HEK293 (cell line): ENCODE results near the gene IBTK.

ENCODE experiments used
- CTCF ChIA-PET: fragments of 350-600 bp; formaldehyde crosslinking; extraction: SDS; loops from one replicate; lab custom pipeline; 2021; ENCODE audit warnings: antibody characterized with exemption; lab: Yijun Ruan, JAX
- POLR2A ChIA-PET: fragments of 300-600 bp; formaldehyde crosslinking; extraction: SDS; loops from one replicate; lab custom pipeline; 2020; ENCODE audit warnings: antibody characterized with exemption, inconsistent platforms; lab: Yijun Ruan, JAX
- H3K27ac ChIP-seq: fragments of 200-500 bp; sonication (Bioruptor generic); 2 replicates; pipeline ENCODE4 v1.5.1; 2014; ENCODE audit warnings: low read depth, low read length, control low read depth, inconsistent platforms; ENCODE audit errors: extremely low read depth
- H3K36me3 ChIP-seq, 2 experiments: fragments of 200-500 bp in 1 of 2; sonication (Bioruptor generic) in 1 of 2; 1 replicate in 1 of 2; 2 replicates in 1 of 2; pipeline ENCODE4 v1.5.1; 2014 to 2017; ENCODE audit warnings: inconsistent platforms in 2 of 2, low read length in 2 of 2; ENCODE audit not compliant: control insufficient read depth in 2 of 2, insufficient read depth in 1 of 2
- H3K4me1 ChIP-seq: fragments of 200-500 bp; sonication (Bioruptor generic); 2 replicates; pipeline ENCODE4 v1.5.1; 2014; ENCODE audit warnings: mild to moderate bottlenecking, low read length, inconsistent platforms; ENCODE audit not compliant: control insufficient read depth, insufficient read depth
- H3K4me3 ChIP-seq: 2 replicates; pipeline ENCODE4 v1.5.1; 2011; ENCODE audit warnings: low read depth, mild to moderate bottlenecking, control low read depth, low read length, moderate library complexity
- H3K9me3 ChIP-seq: fragments of 200-500 bp; sonication (Bioruptor generic); 2 replicates; pipeline ENCODE4 v1.5.1; 2014; ENCODE audit warnings: low read depth, low read length, inconsistent platforms; ENCODE audit not compliant: control insufficient read depth, insufficient read depth
- ATF2 ChIP-seq: fragments of 450-650 bp; formaldehyde crosslinking; IDR thresholded peaks from 2 replicates; pipeline ENCODE4 v1.5.1; 2016; ENCODE audit warnings: missing biosample characterization, missing genetic modification characterization, low read depth
- HOXC10 ChIP-seq: sonication (generic); formaldehyde crosslinking; IDR thresholded peaks from 2 replicates; pipeline ENCODE4 v1.8.1; 2023; ENCODE audit warnings: mild to moderate bottlenecking, missing genetic modification reagents
- OVOL3 ChIP-seq: fragments of 450-650 bp; formaldehyde crosslinking; IDR thresholded peaks from 2 replicates; pipeline ENCODE4 v1.5.1; 2016; ENCODE audit warnings: missing biosample characterization, missing genetic modification characterization
- PATZ1 ChIP-seq: fragments of 450-650 bp; formaldehyde crosslinking; IDR thresholded peaks from 2 replicates; pipeline ENCODE4 v1.5.1; 2016; ENCODE audit warnings: missing biosample characterization, missing genetic modification characterization
- RBAK ChIP-seq: fragments of 450-650 bp; formaldehyde crosslinking; IDR thresholded peaks from 2 replicates; pipeline ENCODE4 v1.5.1; 2016; ENCODE audit warnings: missing biosample characterization, missing genetic modification characterization
- REST ChIP-seq: fragments of 450-650 bp; formaldehyde crosslinking; IDR thresholded peaks from 2 replicates; pipeline ENCODE4 v1.5.1; 2016; ENCODE audit warnings: missing biosample characterization, missing genetic modification characterization
- TRIM28 ChIP-seq: IDR thresholded peaks from 2 replicates; pipeline ENCODE4 v1.6.1; 2011; ENCODE audit warnings: low read length, control low read depth, borderline replicate concordance
- ZBTB11 ChIP-seq: fragments of 450-650 bp; formaldehyde crosslinking; conservative IDR thresholded peaks from 2 replicates; pipeline ENCODE4 v1.5.1; 2016; ENCODE audit warnings: low read depth, missing biosample characterization, missing genetic modification characterization
- ZBTB48 ChIP-seq: fragments of 450-650 bp; formaldehyde crosslinking; IDR thresholded peaks from 2 replicates; pipeline ENCODE4 v1.5.1; 2016; ENCODE audit warnings: missing biosample characterization, missing genetic modification characterization
- ZBTB7A ChIP-seq: fragments of 450-650 bp; formaldehyde crosslinking; IDR thresholded peaks from 2 replicates; pipeline ENCODE4 v1.5.1; 2016; ENCODE audit warnings: low read depth, missing biosample characterization, missing genetic modification characterization
- ZNF175 ChIP-seq: fragments of 450-650 bp; formaldehyde crosslinking; IDR thresholded peaks from 2 replicates; pipeline ENCODE4 v1.5.1; 2016; ENCODE audit warnings: missing biosample characterization, missing genetic modification characterization
- ZNF223 ChIP-seq: fragments of 450-650 bp; formaldehyde crosslinking; IDR thresholded peaks from 2 replicates; pipeline ENCODE4 v1.5.1; 2016; ENCODE audit warnings: missing biosample characterization, missing genetic modification characterization
- ZNF266 ChIP-seq: fragments of 450-650 bp; formaldehyde crosslinking; IDR thresholded peaks from 2 replicates; pipeline ENCODE4 v1.5.1; 2016; ENCODE audit warnings: missing biosample characterization, missing genetic modification characterization, low read depth
- ZNF473 ChIP-seq: fragments of 450-650 bp; formaldehyde crosslinking; IDR thresholded peaks from 2 replicates; pipeline ENCODE4 v1.5.1; 2017; ENCODE audit warnings: missing biosample characterization, missing genetic modification characterization
- ZNF510 ChIP-seq: fragments of 450-650 bp; formaldehyde crosslinking; IDR thresholded peaks from 2 replicates; pipeline ENCODE4 v1.5.1; 2018; ENCODE audit warnings: mild to moderate bottlenecking, missing genetic modification characterization, missing biosample characterization; ENCODE audit not compliant: insufficient replicate concordance
- ZNF518A ChIP-seq: fragments of 450-650 bp; formaldehyde crosslinking; conservative IDR thresholded peaks from 2 replicates; pipeline ENCODE4 v1.5.1; 2016; ENCODE audit warnings: low read depth, missing biosample characterization, missing genetic modification characterization
- ZNF624 ChIP-seq: fragments of 450-650 bp; formaldehyde crosslinking; IDR thresholded peaks from 2 replicates; pipeline ENCODE4 v1.5.1; 2017; ENCODE audit warnings: missing biosample characterization, missing genetic modification characterization
- ZNF776 ChIP-seq: fragments of 450-650 bp; formaldehyde crosslinking; IDR thresholded peaks from 2 replicates; pipeline ENCODE4 v1.5.0; 2017; ENCODE audit warnings: missing biosample characterization, missing genetic modification characterization, borderline replicate concordance
- ZSCAN16 ChIP-seq: fragments of 450-650 bp; formaldehyde crosslinking; IDR thresholded peaks from 2 replicates; pipeline ENCODE4 v1.5.1; 2016; ENCODE audit warnings: missing biosample characterization, missing genetic modification characterization

The IBTK gene

GRCh38 chr6:82264321-82264720, 16.8 kb upstream of the IBTK start:
- ChIA-PET CTCF (interaction anchor here (0.6 kb wide), 1 partner anchor 790 kb away, joined by 3 read pairs; no protein-coding TSS in a partner anchor), POLR2A (no interaction called here)
- TF ChIP-seq ZNF223, result no peak
- TF ChIP-seq ZNF175 (tag by site-specific recombination), result no peak
- TF ChIP-seq ZNF624 (tag by site-specific recombination), result no peak
- no peak for TF ChIP-seq ZSCAN16
- TF ChIP-seq ZNF518A (tag by site-specific recombination), result no peak
- TF ChIP-seq ZNF510 (tag by site-specific recombination), result no peak
- TF ChIP-seq ZBTB7A (tag by site-specific recombination), result no peak
- no peak for TF ChIP-seq ZBTB11
- H3K27ac ChIP-seq, result no peak overlapping the region
- H3K36me3 ChIP-seq, result no peaks in the 10 kb centered on the region
- no peaks in the 10 kb centered on the region for H3K9me3 ChIP-seq
- H3K4me3 ChIP-seq, result no peak overlapping the region
- H3K4me1 ChIP-seq, result peaks cover 20% of the 10 kb centered on the region

GRCh38 chr6:82263916-82264315, 16.4 kb upstream of the IBTK start:
- CTCF ChIA-PET, result no interaction called here
- Histone ChIP-seq H3K9me3 (no peaks in the 10 kb centered on the region), H3K4me3 (no peak overlapping the region), H3K4me1 (peaks cover 20% of the 10 kb centered on the region), H3K27ac (no peak overlapping the region), H3K36me3 (no peaks in the 10 kb centered on the region)
- POLR2A ChIA-PET, result no interaction called here
- TF ChIP-seq ZBTB48 (tag by site-specific recombination) (no peak), ZNF776 (tag by site-specific recombination) (no peak), ZNF266 (tag by site-specific recombination) (no peak), ZNF473 (tag by site-specific recombination) (no peak), ZNF223 (no peak), ATF2 (tag by site-specific recombination) (no peak), PATZ1 (tag by site-specific recombination) (no peak), ZNF510 (tag by site-specific recombination) (no peak), HOXC10 (no peak), OVOL3 (no peak), TRIM28 (no peak), RBAK (tag by site-specific recombination) (no peak), REST (tag by site-specific recombination) (no peak)
